ENCODE results near the gene ELOA.

DNA sequence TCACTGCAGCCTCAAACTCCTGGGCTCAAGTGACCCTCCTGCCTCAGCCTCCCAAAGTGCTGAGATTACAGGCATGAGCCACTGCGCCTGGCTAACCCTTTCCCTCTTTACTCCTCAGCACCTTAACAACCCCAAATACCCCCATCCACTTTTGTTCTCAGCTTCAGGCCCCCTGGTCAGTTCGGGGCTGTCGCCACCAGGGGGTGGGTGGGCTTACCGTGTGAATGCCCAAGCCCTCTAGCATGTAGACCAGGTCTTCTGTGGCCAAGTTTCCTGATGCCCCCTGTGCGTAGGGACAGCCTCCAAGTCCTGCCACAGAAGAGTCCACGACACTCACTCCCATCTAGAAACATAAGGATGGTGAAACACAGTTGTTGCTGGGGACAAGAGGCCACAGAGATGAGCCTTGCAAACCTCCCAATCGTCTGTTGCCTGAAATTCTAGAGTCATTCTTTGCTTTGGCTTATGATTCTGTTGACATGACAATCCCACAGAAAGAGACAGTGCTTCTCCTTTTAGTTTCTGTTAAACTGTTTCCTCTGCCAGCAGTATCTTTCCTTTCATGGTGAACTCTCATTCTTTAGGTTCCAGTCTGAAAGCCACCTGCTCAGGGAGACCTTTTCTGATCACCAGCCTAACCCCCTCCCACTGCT lies 61.0 kb downstream of the ELOA start:
- TF ChIP-seq, protein P1, sequence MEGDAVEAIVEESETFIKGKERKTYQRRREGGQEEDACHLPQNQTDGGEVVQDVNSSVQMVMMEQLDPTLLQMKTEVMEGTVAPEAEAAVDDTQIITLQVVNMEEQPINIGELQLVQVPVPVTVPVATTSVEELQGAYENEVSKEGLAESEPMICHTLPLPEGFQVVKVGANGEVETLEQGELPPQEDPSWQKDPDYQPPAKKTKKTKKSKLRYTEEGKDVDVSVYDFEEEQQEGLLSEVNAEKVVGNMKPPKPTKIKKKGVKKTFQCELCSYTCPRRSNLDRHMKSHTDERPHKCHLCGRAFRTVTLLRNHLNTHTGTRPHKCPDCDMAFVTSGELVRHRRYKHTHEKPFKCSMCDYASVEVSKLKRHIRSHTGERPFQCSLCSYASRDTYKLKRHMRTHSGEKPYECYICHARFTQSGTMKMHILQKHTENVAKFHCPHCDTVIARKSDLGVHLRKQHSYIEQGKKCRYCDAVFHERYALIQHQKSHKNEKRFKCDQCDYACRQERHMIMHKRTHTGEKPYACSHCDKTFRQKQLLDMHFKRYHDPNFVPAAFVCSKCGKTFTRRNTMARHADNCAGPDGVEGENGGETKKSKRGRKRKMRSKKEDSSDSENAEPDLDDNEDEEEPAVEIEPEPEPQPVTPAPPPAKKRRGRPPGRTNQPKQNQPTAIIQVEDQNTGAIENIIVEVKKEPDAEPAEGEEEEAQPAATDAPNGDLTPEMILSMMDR (IDR thresholded peaks at IDR 0.05): no peak
- no peak for TF ChIP-seq ZFX (IDR thresholded peaks at IDR 0.05; ENCODE audit: borderline replicate concordance)
